Activated CD8-positive, alpha-beta T cell treated with anti-CD3 and anti-CD28 coated beads for 36 hours (primary cell): Measurements from ENCODE around the gene NAB2. TPM values are rescaled to one million over a fixed set of nuclear protein-coding genes. Genes with fewer than 3 reads are reported as not detected.
A peak's percentile ranks its signal among the peaks of the same experiment; 100 is the strongest.

Source experiments
- ATAC-seq: fragments of 200-7000 bp; cut with Tn5 transposase; one replicate; pipeline ENCODE4 v1.10.0; 2021; ENCODE audit warnings: mild to moderate bottlenecking, moderate library complexity
- CTCF ChIA-PET: fragments of 350-600 bp; sonication (Branson Sonifier 250); formaldehyde crosslinking; loops from one replicate; lab custom pipeline; 2021; ENCODE audit warnings: antibody characterized with exemption; lab: Charles Lee
- POLR2A ChIA-PET: fragments of 350-600 bp; sonication (Branson Sonifier 250); formaldehyde crosslinking; loops from one replicate; lab custom pipeline; 2021; ENCODE audit warnings: antibody characterized with exemption; lab: Charles Lee
- DNase-seq: peaks from one replicate; pipeline ENCODE4 v3.0.0-alpha.2; 2020
- H3K27ac Mint-ChIP-seq: one replicate; pipeline ENCODE4 v1.8.0; 2021; ENCODE audit warnings: mild to moderate bottlenecking, mixed read lengths
- H3K27me3 Mint-ChIP-seq: one replicate; pipeline ENCODE4 v1.8.0; 2021; ENCODE audit warnings: mixed read lengths
- H3K36me3 Mint-ChIP-seq: one replicate; pipeline ENCODE4 v1.8.0; 2021; ENCODE audit warnings: low read depth, mixed read lengths
- H3K4me1 Mint-ChIP-seq: one replicate; pipeline ENCODE4 v1.8.0; 2021; ENCODE audit warnings: low read depth, mixed read lengths
- H3K4me3 Mint-ChIP-seq: one replicate; pipeline ENCODE4 v1.8.0; 2021; ENCODE audit warnings: mild to moderate bottlenecking, moderate library complexity, mixed read lengths
- H3K9me3 Mint-ChIP-seq: one replicate; pipeline ENCODE4 v1.8.0; 2021; ENCODE audit warnings: mixed read lengths
- intact Hi-C: fragments of 100-400 bp; cut with micrococcal nuclease; formaldehyde crosslinking; loops from one replicate; pipeline ENCODE4 v1.10.0; 2022
- total RNA-seq, 2 experiments: library from RNA; stranded (reverse); gene quantifications; one replicate each; pipeline ENCODE4 v1.2.3, GENCODE V29; 2021
- TF ChIP-seq, protein P1 (sequence below): fragments of 200-600 bp; IDR thresholded peaks from one replicate; pipeline ENCODE4 v1.8.0; 2022; ENCODE audit warnings: antibody characterized with exemption, mild to moderate bottlenecking

The NAB2 gene
- total RNA-seq, 2 experiments from 2014 or later, result 69.3 to 70.8 TPM

DNA sequence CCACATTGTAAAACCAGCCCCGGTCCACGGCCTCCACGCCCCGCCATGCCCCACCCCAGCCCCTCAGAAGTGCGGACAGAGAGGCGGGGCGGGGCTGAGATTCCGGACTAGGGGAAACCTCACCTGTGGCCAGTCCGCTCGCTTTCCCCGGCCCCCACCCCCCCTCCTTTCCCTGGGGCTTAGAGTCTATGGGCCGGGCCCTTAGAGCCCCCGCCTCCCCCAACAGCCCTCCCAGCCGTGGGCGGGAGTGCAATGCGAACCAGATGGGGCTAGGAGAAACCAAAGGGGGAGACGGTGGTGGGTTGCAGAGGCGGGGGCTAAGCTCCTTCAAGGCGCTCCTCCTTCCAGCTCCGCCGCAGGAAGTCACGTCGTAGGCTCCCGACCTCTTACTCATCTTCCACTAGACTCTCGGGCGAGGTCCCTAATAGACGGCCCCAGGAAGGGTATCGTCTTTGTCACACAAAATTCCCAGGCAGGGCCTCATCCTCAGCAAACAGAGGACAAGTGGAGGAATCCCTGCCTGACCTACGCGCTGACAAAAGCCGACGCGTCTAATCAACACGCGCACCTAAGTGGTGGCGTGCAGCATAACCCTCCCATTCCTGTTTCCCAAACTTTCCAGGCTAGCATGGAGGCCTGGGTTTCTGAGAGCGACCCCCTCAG lies 1.1 kb upstream of the NAB2 start:
- no peaks in the 10 kb centered on the region for H3K9me3 Mint-ChIP-seq
- peak; percentile 50 for ATAC-seq
- peak overlapping the region; percentile 90 for H3K4me3 Mint-ChIP-seq
- TF ChIP-seq, protein P1, sequence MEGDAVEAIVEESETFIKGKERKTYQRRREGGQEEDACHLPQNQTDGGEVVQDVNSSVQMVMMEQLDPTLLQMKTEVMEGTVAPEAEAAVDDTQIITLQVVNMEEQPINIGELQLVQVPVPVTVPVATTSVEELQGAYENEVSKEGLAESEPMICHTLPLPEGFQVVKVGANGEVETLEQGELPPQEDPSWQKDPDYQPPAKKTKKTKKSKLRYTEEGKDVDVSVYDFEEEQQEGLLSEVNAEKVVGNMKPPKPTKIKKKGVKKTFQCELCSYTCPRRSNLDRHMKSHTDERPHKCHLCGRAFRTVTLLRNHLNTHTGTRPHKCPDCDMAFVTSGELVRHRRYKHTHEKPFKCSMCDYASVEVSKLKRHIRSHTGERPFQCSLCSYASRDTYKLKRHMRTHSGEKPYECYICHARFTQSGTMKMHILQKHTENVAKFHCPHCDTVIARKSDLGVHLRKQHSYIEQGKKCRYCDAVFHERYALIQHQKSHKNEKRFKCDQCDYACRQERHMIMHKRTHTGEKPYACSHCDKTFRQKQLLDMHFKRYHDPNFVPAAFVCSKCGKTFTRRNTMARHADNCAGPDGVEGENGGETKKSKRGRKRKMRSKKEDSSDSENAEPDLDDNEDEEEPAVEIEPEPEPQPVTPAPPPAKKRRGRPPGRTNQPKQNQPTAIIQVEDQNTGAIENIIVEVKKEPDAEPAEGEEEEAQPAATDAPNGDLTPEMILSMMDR, result no peak
- no peaks in the 10 kb centered on the region for H3K27me3 Mint-ChIP-seq
- intact Hi-C loops, result loop anchor here (1.0 to 2.0 kb wide), 2 partner anchors 9 to 23 kb away; partner anchors contain the start of gene STAT6
- ChIA-PET POLR2A (interaction anchor here (0.7 to 18.7 kb wide), 8 partner anchors 7 to 76 kb away, joined by 3 to 417 read pairs (median 4); partner anchors contain the start of genes NEMP1 and STAT6), CTCF (interaction anchor here (1.2 to 12.4 kb wide), 5 partner anchors 9 to 126 kb away, joined by 3 to 193 read pairs (median 5); partner anchors contain the start of genes NEMP1 and STAT6)
- H3K27ac Mint-ChIP-seq, result peak overlapping the region; percentile 97
- H3K36me3 Mint-ChIP-seq, result peaks cover 39% of the 10 kb centered on the region
- peak; percentile 98 for DNase-seq
- H3K4me1 Mint-ChIP-seq, result peaks cover 50% of the 10 kb centered on the region

DNA sequence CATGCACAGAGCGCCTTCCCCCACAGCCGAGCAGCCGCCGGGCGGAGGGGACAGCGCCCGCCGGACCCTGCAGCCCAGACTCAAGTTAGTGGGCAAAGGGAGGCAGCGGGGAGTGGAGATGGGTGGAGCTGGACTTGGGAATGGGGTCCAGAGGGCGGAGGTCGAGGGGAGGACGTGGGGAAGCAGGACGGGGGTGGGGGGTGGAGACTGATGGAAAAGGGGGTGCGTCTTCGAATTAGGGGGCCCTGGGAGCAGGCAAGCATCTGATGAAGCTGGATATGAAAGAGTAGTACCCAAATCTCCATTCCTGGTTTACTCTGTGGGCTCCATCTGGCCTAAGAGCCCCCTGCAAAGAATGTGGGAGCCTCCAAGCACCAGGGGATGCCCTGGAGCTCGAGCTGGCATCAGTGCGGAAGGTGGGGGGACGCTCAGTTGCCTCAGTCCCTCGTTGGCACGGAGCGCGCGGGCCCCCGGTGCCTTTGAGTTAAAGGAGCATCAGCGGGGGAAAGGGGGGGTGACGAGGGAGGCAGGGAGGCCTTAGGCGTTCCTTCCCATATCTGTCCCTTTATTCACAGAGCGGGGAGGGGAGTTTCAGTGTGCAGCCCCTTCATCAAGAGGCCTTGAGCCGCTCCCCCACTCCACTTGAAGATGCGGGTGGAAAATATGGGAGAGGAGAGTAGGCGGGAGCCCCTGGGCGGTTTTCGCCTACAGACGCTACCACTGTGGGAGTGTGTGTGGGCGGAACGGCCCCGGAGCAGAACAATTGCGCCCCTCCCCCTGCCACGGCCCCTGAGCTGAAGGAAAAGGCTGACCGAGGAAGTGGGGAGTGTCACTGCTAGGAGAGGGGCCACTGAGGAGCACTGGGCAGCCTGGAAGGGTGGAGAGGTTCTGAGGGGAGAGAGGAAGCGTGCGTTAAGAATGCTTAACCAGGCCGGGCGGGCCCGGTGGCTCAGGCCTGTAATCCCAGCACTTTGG lies 644 bp downstream of the NAB2 start:
- Mint-ChIP-seq H3K4me3 (peak overlapping the region; percentile 82), H3K4me1 (peaks cover 58% of the 10 kb centered on the region), H3K27ac (peak overlapping the region; percentile 86), H3K36me3 (peaks cover 51% of the 10 kb centered on the region), H3K9me3 (no peaks in the 10 kb centered on the region), H3K27me3 (no peaks in the 10 kb centered on the region)
- intact Hi-C loops, result loop anchor here (2.0 kb wide), 1 partner anchor 21 kb away; the partner anchor contains the start of gene STAT6
- TF ChIP-seq, protein P1, result no peak
- CTCF ChIA-PET, result interaction anchor here (0.7 to 12.4 kb wide), 7 partner anchors 11 to 149 kb away, joined by 3 to 193 read pairs (median 4); partner anchors contain the start of genes NEMP1 and STAT6
- ATAC-seq, result no peak
- peak; percentile 83 for DNase-seq
- POLR2A ChIA-PET, result interaction anchor here (0.6 to 18.7 kb wide), 9 partner anchors 9 to 148 kb away, joined by 3 to 417 read pairs (median 4); partner anchors contain the start of genes NEMP1 and STAT6

DNA sequence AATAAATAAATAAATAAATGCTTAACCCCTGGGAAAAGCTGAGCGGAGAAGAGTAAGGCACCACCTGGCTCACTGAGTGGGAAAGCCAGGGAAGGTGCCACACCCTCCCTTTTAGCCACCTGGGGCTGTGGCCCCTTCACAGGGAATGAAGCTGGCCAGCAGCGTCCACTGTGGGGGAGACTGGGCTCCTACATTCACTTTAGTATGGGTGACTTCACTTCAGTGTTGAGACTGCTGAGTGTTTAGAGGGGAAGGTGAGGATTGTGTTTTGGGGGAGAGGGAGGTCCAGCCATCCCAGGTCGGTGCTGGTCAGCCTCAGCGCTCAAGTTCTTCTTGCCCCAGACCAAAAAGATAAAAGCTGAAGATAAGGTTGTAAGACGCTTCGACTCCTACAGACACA lies 1.6 kb downstream of the NAB2 start:
- intact Hi-C loops, result no loop called here
- no peak for DNase-seq
- Mint-ChIP-seq H3K27ac (peak overlapping the region; percentile 76), H3K9me3 (no peaks in the 10 kb centered on the region), H3K36me3 (peaks cover 53% of the 10 kb centered on the region), H3K4me3 (peak overlapping the region; percentile 82), H3K27me3 (no peaks in the 10 kb centered on the region), H3K4me1 (peaks cover 59% of the 10 kb centered on the region)
- TF ChIP-seq, protein P1, result no peak
- CTCF ChIA-PET, result interaction anchor here (0.7 to 12.4 kb wide), 8 partner anchors 10 to 148 kb away, joined by 3 to 193 read pairs (median 4); partner anchors contain the start of genes NEMP1 and STAT6
- no peak for ATAC-seq
- POLR2A ChIA-PET, result interaction anchor here (0.6 to 18.7 kb wide), 10 partner anchors 10 to 617 kb away, joined by 3 to 417 read pairs (median 4); partner anchors contain the start of genes NEMP1, SHMT2 and STAT6

DNA sequence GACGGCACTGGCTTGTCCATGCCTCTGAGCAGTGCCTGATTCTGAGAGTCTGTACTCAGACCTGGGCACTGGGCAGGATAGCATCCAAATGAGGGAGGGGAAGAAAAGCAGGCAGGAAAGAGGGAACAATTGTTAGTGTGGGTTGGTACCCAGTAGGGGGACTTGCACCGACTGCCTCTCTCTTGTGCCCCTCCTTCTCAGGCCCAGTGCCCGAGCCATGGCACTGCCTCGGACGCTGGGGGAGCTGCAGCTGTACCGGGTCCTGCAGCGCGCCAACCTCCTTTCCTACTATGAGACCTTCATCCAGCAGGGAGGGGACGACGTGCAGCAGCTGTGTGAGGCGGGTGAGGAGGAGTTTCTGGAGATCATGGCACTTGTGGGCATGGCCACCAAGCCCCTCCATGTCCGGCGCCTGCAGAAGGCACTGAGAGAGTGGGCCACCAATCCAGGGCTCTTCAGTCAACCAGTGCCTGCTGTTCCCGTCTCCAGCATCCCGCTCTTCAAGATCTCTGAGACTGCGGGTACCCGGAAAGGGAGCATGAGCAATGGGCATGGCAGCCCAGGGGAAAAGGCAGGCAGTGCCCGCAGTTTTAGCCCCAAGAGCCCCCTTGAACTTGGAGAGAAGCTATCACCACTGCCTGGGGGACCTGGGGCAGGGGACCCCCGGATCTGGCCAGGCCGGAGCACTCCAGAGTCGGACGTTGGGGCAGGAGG lies 2.2 kb downstream of the NAB2 start:
- intact Hi-C loops, result no loop called here
- H3K36me3 Mint-ChIP-seq, result peaks cover 55% of the 10 kb centered on the region
- TF ChIP-seq, protein P1, result no peak
- H3K9me3 Mint-ChIP-seq, result no peaks in the 10 kb centered on the region
- H3K27ac Mint-ChIP-seq, result peak overlapping the region; percentile 76
- peak overlapping the region; percentile 82 for H3K4me3 Mint-ChIP-seq
- ChIA-PET POLR2A (interaction anchor here (0.6 to 18.7 kb wide), 9 partner anchors 11 to 617 kb away, joined by 3 to 417 read pairs (median 3); partner anchors contain the start of genes NACA, NEMP1, SHMT2 and STAT6), CTCF (interaction anchor here (0.7 to 12.4 kb wide), 11 partner anchors 9 to 147 kb away, joined by 3 to 193 read pairs (median 4); partner anchors contain the start of genes NEMP1 and STAT6)
- DNase-seq (no peak), ATAC-seq (no peak)
- H3K27me3 Mint-ChIP-seq, result no peaks in the 10 kb centered on the region
- peaks cover 59% of the 10 kb centered on the region for H3K4me1 Mint-ChIP-seq
